Trophoblast cell (in vitro differentiated cells and primary cell): ENCODE measurements around the gene GJB4.
"Not testable (repeated sequence)": the region's sequence is repeated elsewhere in the genome, so short reads cannot be mapped to it uniquely, and the experiment has no call there.

Experiments
- DNase-seq, 2 donors: peaks; one replicate each; pipeline ENCODE4 v3.0.0-alpha.2; 2016
- H2AFZ ChIP-seq: 2 replicates; pipeline ENCODE4 v1.6.1; 2013; ENCODE audit warnings: low read length, moderate library complexity, mild to moderate bottlenecking; ENCODE audit not compliant: insufficient read depth, poor library complexity
- H2AK5ac ChIP-seq: 2 replicates; pipeline ENCODE4 v1.6.1; 2013; ENCODE audit warnings: mild to moderate bottlenecking, low read length
- H2BK120ac ChIP-seq: 2 replicates; pipeline ENCODE4 v1.6.1; 2013; ENCODE audit warnings: low read length, mild to moderate bottlenecking, moderate library complexity; ENCODE audit not compliant: insufficient read depth, poor library complexity
- H2BK12ac ChIP-seq: 2 replicates; pipeline ENCODE4 v1.6.1; 2013; ENCODE audit warnings: mild to moderate bottlenecking, low read length, moderate library complexity
- H2BK5ac ChIP-seq: 2 replicates; pipeline ENCODE4 v1.6.1; 2013; ENCODE audit warnings: low read length, low read depth, moderate library complexity, mild to moderate bottlenecking; ENCODE audit not compliant: poor library complexity
- H3K14ac ChIP-seq: 2 replicates; pipeline ENCODE4 v1.6.1; 2013; ENCODE audit warnings: mild to moderate bottlenecking, low read length
- H3K18ac ChIP-seq: 2 replicates; pipeline ENCODE4 v1.6.1; 2013; ENCODE audit warnings: mild to moderate bottlenecking, low read length
- H3K23ac ChIP-seq: 2 replicates; pipeline ENCODE4 v1.6.1; 2013; ENCODE audit warnings: low read length
- H3K27ac ChIP-seq: 2 replicates; pipeline ENCODE4 v1.5.1; 2013; ENCODE audit warnings: low read depth, mild to moderate bottlenecking, inconsistent platforms, low read length, moderate library complexity
- H3K27me3 ChIP-seq: 2 replicates; pipeline ENCODE4 v1.6.1; 2013; ENCODE audit warnings: inconsistent platforms, mild to moderate bottlenecking, low read length, moderate library complexity; ENCODE audit not compliant: insufficient read depth
- H3K36me3 ChIP-seq, 2 experiments: 1 replicate in 1 of 2; 2 replicates in 1 of 2; pipeline ENCODE4 v1.6.1; 2013; ENCODE audit warnings: low read length in 2 of 2, mild to moderate bottlenecking in 2 of 2, moderate library complexity in 1 of 2; ENCODE audit not compliant: insufficient read depth in 2 of 2, control insufficient read depth in 1 of 2
- H3K4ac ChIP-seq: 2 replicates; pipeline ENCODE4 v1.6.1; 2013; ENCODE audit warnings: low read depth, mild to moderate bottlenecking, low read length, moderate library complexity
- H3K4me1 ChIP-seq, 2 experiments: 1 replicate in 1 of 2; 2 replicates in 1 of 2; pipeline ENCODE4 v1.6.1; 2013; ENCODE audit warnings: low read length in 2 of 2, mild to moderate bottlenecking in 2 of 2, moderate library complexity in 1 of 2; ENCODE audit not compliant: insufficient read depth in 2 of 2, control insufficient read depth in 1 of 2
- H3K4me2 ChIP-seq: 2 replicates; pipeline ENCODE4 v1.6.1; 2013; ENCODE audit warnings: inconsistent platforms, mild to moderate bottlenecking, low read length, moderate library complexity
- H3K4me3 ChIP-seq: 2 replicates; pipeline ENCODE4 v1.5.1; 2013; ENCODE audit warnings: mild to moderate bottlenecking, low read depth, low read length, inconsistent platforms
- H3K79me1 ChIP-seq: one replicate; pipeline ENCODE4 v1.6.1; 2013; ENCODE audit warnings: low read length
- H3K79me2 ChIP-seq: 2 replicates; pipeline ENCODE4 v1.6.1; 2013; ENCODE audit warnings: low read length, mild to moderate bottlenecking; ENCODE audit not compliant: control insufficient read depth, insufficient read depth, poor library complexity
- H3K9ac ChIP-seq: 2 replicates; pipeline ENCODE4 v1.6.1; 2013; ENCODE audit warnings: mild to moderate bottlenecking, low read length
- H3K9me3 ChIP-seq: 2 replicates; pipeline ENCODE4 v1.6.1; 2013; ENCODE audit warnings: low read depth, mild to moderate bottlenecking, control low read depth, inconsistent platforms, low read length; ENCODE audit not compliant: insufficient read depth
- H4K12ac ChIP-seq: 2 replicates; pipeline ENCODE4 v1.6.1; 2013; ENCODE audit warnings: low read depth, mild to moderate bottlenecking, low read length, moderate library complexity
- H4K8ac ChIP-seq: 2 replicates; pipeline ENCODE4 v1.6.1; 2013; ENCODE audit warnings: low read depth, mild to moderate bottlenecking, low read length, moderate library complexity
- H4K91ac ChIP-seq: one replicate; pipeline ENCODE4 v1.6.1; 2013; ENCODE audit warnings: low read depth, mild to moderate bottlenecking, low read length, moderate library complexity
- WGBS: extraction: QIAGEN DNeasy Blood & Tissue Kit; methylation state at CpG from one replicate; pipeline ENCODE4 v1.1.7; 2013; ENCODE audit warnings: missing lambda C conversion rate; ENCODE audit not compliant: insufficient read length, insufficient coverage; ENCODE audit errors: extremely low coverage; 5-methylcytosine and 5-hydroxymethylcytosine counted together

Gene GJB4

GRCh38 chr1:34771573-34772371, 12.2 kb downstream of the GJB4 start:
- no peak overlapping the region for H4K91ac ChIP-seq
- DNase-seq: no peak
- H3K27me3 ChIP-seq: no peaks in the 10 kb centered on the region
- no peak overlapping the region for H2BK12ac ChIP-seq
- H3K4me2 ChIP-seq: no peak overlapping the region
- no peaks in the 10 kb centered on the region for H3K9me3 ChIP-seq
- H2AK5ac ChIP-seq: no peak overlapping the region
- no peak overlapping the region for H3K27ac ChIP-seq
- H3K79me1 ChIP-seq: no peaks in the 10 kb centered on the region
- no peak overlapping the region for H3K14ac ChIP-seq
- H3K4ac ChIP-seq: no peak overlapping the region
- no peak overlapping the region for H3K18ac ChIP-seq
- H3K23ac ChIP-seq: no peak overlapping the region
- H4K8ac ChIP-seq: no peak overlapping the region
- WGBS: no CpG with 5 or more reads among the region's 16 CpGs
- no peak overlapping the region for H2AFZ ChIP-seq
- no peak overlapping the region for H3K4me3 ChIP-seq
- H3K4me1 ChIP-seq: no peaks in the 10 kb centered on the region
- no peak overlapping the region for H4K12ac ChIP-seq
- no peak overlapping the region for H3K9ac ChIP-seq
- H3K36me3 ChIP-seq: no peaks in the 10 kb centered on the region
- no peaks in the 10 kb centered on the region for H3K79me2 ChIP-seq
- no peak overlapping the region for H2BK120ac ChIP-seq
- no peak overlapping the region for H2BK5ac ChIP-seq

- WGBS: no CpG with 5 or more reads among the region's 4 CpGs
- H2BK120ac ChIP-seq, H4K91ac ChIP-seq, H4K8ac ChIP-seq, H3K14ac ChIP-seq, H3K23ac ChIP-seq, H3K9me3 ChIP-seq, H2AK5ac ChIP-seq, H4K12ac ChIP-seq, H3K27ac ChIP-seq, H3K4me2 ChIP-seq, DNase-seq, H2AFZ ChIP-seq, H3K79me1 ChIP-seq, H3K36me3 ChIP-seq, H3K4me1 ChIP-seq, H2BK12ac ChIP-seq, H3K4ac ChIP-seq, H3K9ac ChIP-seq, H2BK5ac ChIP-seq, H3K18ac ChIP-seq, H3K79me2 ChIP-seq, H3K27me3 ChIP-seq, H3K4me3 ChIP-seq: not testable (repeated sequence)
Observed at GRCh38 chr1:34773114-34773513, 13.6 kb downstream of the GJB4 start.

- H2AFZ ChIP-seq: no peak overlapping the region
- no peak for DNase-seq
- H3K4me2 ChIP-seq: no peak overlapping the region
- H4K8ac ChIP-seq: no peak overlapping the region
- H3K4ac ChIP-seq: no peak overlapping the region
- no peak overlapping the region for H4K91ac ChIP-seq
- no peak overlapping the region for H3K14ac ChIP-seq
- no peak overlapping the region for H4K12ac ChIP-seq
- no peak overlapping the region for H2AK5ac ChIP-seq
- no peak overlapping the region for H3K18ac ChIP-seq
- H2BK5ac ChIP-seq: no peak overlapping the region
- H3K23ac ChIP-seq: no peak overlapping the region
- no peaks in the 10 kb centered on the region for H3K79me1 ChIP-seq
- H3K4me1 ChIP-seq: no peaks in the 10 kb centered on the region
- H2BK120ac ChIP-seq: no peak overlapping the region
- H3K27me3 ChIP-seq: no peaks in the 10 kb centered on the region
- no peaks in the 10 kb centered on the region for H3K79me2 ChIP-seq
- H2BK12ac ChIP-seq: no peak overlapping the region
- no peak overlapping the region for H3K9ac ChIP-seq
- H3K4me3 ChIP-seq: no peak overlapping the region
- H3K9me3 ChIP-seq: no peaks in the 10 kb centered on the region
- no CpG with 5 or more reads among the region's 8 CpGs for WGBS
- no peak overlapping the region for H3K27ac ChIP-seq
- H3K36me3 ChIP-seq: no peaks in the 10 kb centered on the region
Observed at GRCh38 chr1:34774957-34775356, 15.4 kb downstream of the GJB4 start.

GRCh38 chr1:34776911-34777310, 17.4 kb downstream of the GJB4 start:
- no peak overlapping the region for H3K4me3 ChIP-seq
- no CpG with 5 or more reads among the region's 3 CpGs for WGBS
- H3K9ac ChIP-seq: no peak overlapping the region

More at GRCh38 chr1:34776911-34777310, 17.4 kb downstream of the GJB4 start:
- Histone ChIP-seq H3K4me2 (no peak overlapping the region), H4K91ac (no peak overlapping the region), H3K27ac (no peak overlapping the region), H2AK5ac (no peak overlapping the region), H3K27me3 (peaks cover 4% of the 10 kb centered on the region), H3K14ac (no peak overlapping the region), H4K8ac (no peak overlapping the region), H3K36me3 (no peaks in the 10 kb centered on the region), H2BK5ac (no peak overlapping the region), H3K18ac (no peak overlapping the region), H2BK120ac (no peak overlapping the region), H4K12ac (no peak overlapping the region), H3K9me3 (no peaks in the 10 kb centered on the region), H3K79me2 (no peaks in the 10 kb centered on the region), H3K79me1 (no peaks in the 10 kb centered on the region), H3K4ac (no peak overlapping the region), H3K4me1 (peaks cover 9 to 10% of the 10 kb centered on the region in 2 experiments), H3K23ac (no peak overlapping the region), H2BK12ac (no peak overlapping the region), H2AFZ (no peak overlapping the region)
- DNase-seq: no peak
